GM12892 (cell line): ENCODE measurements around the gene GRAMD1B.
"Not testable (repeated sequence)": the region's sequence is repeated elsewhere in the genome, so short reads cannot be mapped to it uniquely, and the experiment has no call there.

Experiments
- POLR2A ChIP-seq: IDR thresholded peaks from 2 replicates; pipeline ENCODE4 v1.6.1; 2011; ENCODE audit warnings: low read depth, low read length, control low read depth
- POLR2AphosphoS5 ChIP-seq: IDR thresholded peaks from 2 replicates; pipeline ENCODE4 v1.6.1; 2011; ENCODE audit warnings: low read depth, low read length, control low read depth
- TAF1 ChIP-seq: IDR thresholded peaks from 2 replicates; pipeline ENCODE4 v1.6.1; 2011; ENCODE audit warnings: low read depth, mild to moderate bottlenecking, control low read depth, low read length, borderline replicate concordance

DNA sequence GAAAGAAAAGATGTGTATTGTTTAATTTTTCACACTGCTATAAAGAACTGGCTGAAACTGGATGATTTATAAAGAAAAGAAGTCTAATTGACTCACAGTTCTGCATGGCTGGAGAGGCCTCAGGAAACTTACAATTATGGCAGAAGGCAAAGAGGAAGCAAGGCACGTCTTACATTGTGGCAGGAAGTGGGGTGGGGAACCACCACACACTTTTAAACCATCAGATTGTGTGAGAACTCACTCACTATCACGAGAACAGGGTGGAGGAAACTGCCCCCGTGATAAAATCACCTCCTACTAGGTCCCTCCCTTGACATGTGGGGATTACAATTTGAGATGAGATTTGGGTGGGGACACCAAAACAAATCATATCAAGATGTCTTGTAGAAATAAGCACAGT is 229.9 kb downstream of the GRAMD1B start:
- not testable (repeated sequence) for TF ChIP-seq POLR2A, POLR2AphosphoS5, TAF1
